Body of pancreas (tissue), 4 donors: ENCODE data around the gene BRSK1. TPM values are rescaled to one million over a fixed set of nuclear protein-coding genes. Genes with fewer than 3 reads are reported as not detected.
A peak's percentile ranks its signal among the peaks of the same experiment; 100 is the strongest.

ENCODE experiments used
- ATAC-seq: fragments of 150-250 bp; one replicate; pipeline ENCODE4 v1.9.1; 2016
- DNase-seq, 4 donors: peaks; one replicate each; pipeline ENCODE4 v3.0.0-alpha.2; 2019
- H3K27ac ChIP-seq, 4 donors: fragments of 200-600 bp; sonication (generic); 1 replicate in 3 of 4; 2 replicates in 1 of 4; pipeline versions ENCODE4 v1.5.1 to v1.6.1; 2016 to 2019; ENCODE audit warnings: mild to moderate bottlenecking in 1 of 4, mixed read lengths in 1 of 4, moderate library complexity in 1 of 4
- H3K27me3 ChIP-seq, 2 donors: fragments of 200-600 bp; sonication (generic); one replicate each; pipeline ENCODE4 v1.6.0; 2016; ENCODE audit warnings: mild to moderate bottlenecking in 1 of 2
- H3K36me3 ChIP-seq, 2 donors: fragments of 200-600 bp; sonication (generic); replicated peaks in 1 of 2; 2 replicates each; pipeline ENCODE4 v1.5.1; 2016; ENCODE audit warnings: low read depth in 2 of 2; ENCODE audit not compliant: insufficient read depth in 1 of 2
- H3K4me1 ChIP-seq: fragments of 200-600 bp; sonication (generic); one replicate; pipeline ENCODE4 v1.6.0; 2016
- H3K4me3 ChIP-seq, 2 donors: fragments of 200-600 bp; sonication (generic); 1 replicate in 1 of 2; 2 replicates in 1 of 2; pipeline ENCODE4 v1.5.1; 2016 to 2019
- H3K9me3 ChIP-seq, 3 donors: fragments of 200-600 bp; sonication (generic); 1 replicate in 2 of 3; 2 replicates in 1 of 3; pipeline ENCODE4 v1.5.1; 2016
- POLR2A ChIP-seq, 3 donors: fragments of 450-650 bp; IDR thresholded peaks; one replicate each; pipeline ENCODE4 v1.6.1; 2016; ENCODE audit warnings: antibody characterized with exemption in 3 of 3, mild to moderate bottlenecking in 2 of 3
- WGBS, 2 donors: methylation state at CpG; one replicate each; pipeline ENCODE4 v1.1.5; 2017; 5-methylcytosine and 5-hydroxymethylcytosine counted together
- intact Hi-C: fragments of 100-400 bp; cut with DNase I; formaldehyde crosslinking; loops from one replicate; pipeline ENCODE4 v1.15.1; 2023
- total RNA-seq, 2 donors: library from RNA; depleted of rRNA; stranded (reverse); fragments of >200 nt; gene quantifications; one replicate each; pipeline ENCODE4 v1.1.0, GENCODE V29; 2016
- TF ChIP-seq, protein P1 (sequence below), 7 experiments: fragments of 450-650 bp in 4 of 7; fragments of 200-600 bp in 3 of 7; sonication (generic) in 3 of 7; IDR thresholded peaks; one replicate each; pipeline ENCODE4 v1.5.1; 2016 to 2019; ENCODE audit warnings: antibody characterized with exemption in 7 of 7

The BRSK1 gene
- total RNA-seq, 2 donors from 2014 or later: 0.66 to 1.0 TPM

DNA sequence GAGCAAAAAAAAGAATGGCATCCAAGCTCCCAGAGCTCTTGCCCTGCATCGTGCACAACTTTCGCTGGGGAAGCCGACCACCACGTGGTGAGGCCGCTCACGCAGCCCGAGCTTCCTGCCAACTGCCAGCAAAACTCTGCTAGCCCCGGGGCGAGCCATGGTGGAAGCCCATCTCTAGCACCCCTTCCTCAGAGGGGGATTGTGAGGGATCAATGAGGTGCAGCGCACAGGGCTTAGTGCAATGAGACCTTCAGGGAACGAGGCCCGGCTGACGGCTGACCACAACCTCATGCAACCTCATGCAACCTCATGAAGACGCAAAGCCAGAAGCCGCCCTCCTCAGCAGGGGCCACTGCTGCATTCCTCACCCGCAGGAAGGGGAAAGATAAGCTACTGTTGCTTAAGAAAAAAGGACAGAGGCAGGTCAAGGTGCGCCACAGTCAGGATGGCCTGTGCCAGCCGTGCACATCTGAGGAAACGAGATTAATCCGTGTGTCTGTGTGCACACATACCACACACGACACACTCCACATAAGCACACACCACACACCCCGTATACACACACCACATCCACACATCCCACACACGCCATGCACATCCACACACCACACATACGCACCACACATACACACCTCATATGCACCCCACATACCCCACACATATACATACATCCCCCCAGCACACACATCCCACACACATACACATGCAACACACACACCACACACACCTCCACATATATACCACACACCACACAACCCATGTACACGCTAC, 13.4 kb upstream of the BRSK1 start:
- DNase-seq (no peak), ATAC-seq (no peak)
- intact Hi-C loops: no loop called here
- Histone ChIP-seq H3K9me3 (no peaks in the 10 kb centered on the region), H3K27me3 (no peaks in the 10 kb centered on the region), H3K27ac (no peak overlapping the region), H3K36me3 (peaks cover 0 to 2% of the 10 kb centered on the region in 2 donors), H3K4me3 (no peak overlapping the region), H3K4me1 (no peaks in the 10 kb centered on the region)
- WGBS, 2 donors: 89 to 92% methylated on average over 16 to 25 of the region's 25 CpGs
- no peak for TF ChIP-seq POLR2A (IDR thresholded peaks at IDR 0.05)
- TF ChIP-seq, protein P1, sequence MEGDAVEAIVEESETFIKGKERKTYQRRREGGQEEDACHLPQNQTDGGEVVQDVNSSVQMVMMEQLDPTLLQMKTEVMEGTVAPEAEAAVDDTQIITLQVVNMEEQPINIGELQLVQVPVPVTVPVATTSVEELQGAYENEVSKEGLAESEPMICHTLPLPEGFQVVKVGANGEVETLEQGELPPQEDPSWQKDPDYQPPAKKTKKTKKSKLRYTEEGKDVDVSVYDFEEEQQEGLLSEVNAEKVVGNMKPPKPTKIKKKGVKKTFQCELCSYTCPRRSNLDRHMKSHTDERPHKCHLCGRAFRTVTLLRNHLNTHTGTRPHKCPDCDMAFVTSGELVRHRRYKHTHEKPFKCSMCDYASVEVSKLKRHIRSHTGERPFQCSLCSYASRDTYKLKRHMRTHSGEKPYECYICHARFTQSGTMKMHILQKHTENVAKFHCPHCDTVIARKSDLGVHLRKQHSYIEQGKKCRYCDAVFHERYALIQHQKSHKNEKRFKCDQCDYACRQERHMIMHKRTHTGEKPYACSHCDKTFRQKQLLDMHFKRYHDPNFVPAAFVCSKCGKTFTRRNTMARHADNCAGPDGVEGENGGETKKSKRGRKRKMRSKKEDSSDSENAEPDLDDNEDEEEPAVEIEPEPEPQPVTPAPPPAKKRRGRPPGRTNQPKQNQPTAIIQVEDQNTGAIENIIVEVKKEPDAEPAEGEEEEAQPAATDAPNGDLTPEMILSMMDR (IDR thresholded peaks at IDR 0.05): no peak

DNA sequence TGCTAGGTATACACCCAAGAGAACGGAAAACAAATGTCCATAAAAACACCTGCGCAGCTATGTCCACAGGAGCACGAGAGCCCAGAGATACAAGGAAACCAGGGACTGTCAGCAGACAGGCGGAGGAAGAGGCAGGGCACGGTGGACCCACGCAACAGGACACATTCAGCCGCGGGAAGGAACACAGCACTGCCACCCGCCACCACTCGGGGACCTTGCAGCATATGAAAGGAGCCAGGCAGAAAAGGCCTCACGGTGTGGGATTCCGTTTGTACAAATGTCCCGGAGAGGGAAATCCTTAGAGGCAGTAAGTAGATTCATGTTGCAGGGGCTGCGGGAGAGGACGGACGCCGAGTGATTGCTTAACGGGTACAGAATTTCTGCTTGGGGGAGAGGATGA, 11.7 kb upstream of the BRSK1 start:
- peaks cover 0 to 3% of the 10 kb centered on the region in 2 donors for H3K36me3 ChIP-seq
- no peaks in the 10 kb centered on the region for H3K9me3 ChIP-seq
- H3K4me3 ChIP-seq: no peak overlapping the region
- no peak for ATAC-seq
- no peaks in the 10 kb centered on the region for H3K4me1 ChIP-seq
- WGBS, 2 donors: 92 to 95% methylated on average over 18 of the region's 18 CpGs
- H3K27ac ChIP-seq: no peak overlapping the region
- H3K27me3 ChIP-seq: no peaks in the 10 kb centered on the region
- intact Hi-C loops: no loop called here
- TF ChIP-seq, protein P1 (IDR thresholded peaks at IDR 0.05): no peak
- no peak for TF ChIP-seq POLR2A (IDR thresholded peaks at IDR 0.05)
- DNase-seq: no peak

DNA sequence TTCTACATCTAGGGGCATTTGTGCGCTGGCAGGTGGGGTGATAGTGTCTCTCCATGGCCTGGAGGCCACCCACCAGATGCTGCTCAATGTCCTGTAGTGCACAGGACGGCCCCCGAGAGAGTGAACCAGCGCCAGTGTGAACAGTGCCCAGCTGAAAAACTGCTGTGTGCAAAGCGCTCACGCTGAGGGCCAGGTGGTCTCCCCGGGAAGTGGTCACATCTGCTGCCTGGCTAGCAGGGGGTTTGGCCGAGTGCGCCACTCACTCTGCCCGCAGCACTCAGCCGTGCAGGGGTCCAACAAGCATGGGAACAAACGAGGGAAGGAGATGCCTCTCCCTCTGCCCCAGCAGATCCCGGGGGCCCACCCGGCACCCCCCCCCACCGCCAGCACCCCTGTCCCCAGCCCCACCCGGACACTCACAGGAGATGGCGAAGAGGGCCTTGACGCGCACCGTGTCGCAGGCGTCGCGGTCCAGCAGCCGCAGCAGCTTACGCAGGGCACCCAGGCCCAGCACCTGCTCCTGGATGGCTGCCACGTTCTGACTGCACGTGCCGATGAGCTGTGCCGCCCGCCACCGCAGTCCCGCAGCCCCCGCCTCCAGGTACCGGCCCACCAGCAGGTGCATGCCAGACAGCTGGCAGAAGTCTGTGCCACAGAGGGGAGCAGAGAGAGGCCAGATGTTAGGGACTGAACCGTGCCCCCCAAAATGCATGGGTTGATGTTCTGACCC, 9.7 kb upstream of the BRSK1 start:
- Histone ChIP-seq H3K27me3 (no peaks in the 10 kb centered on the region), H3K4me1 (peaks cover 7% of the 10 kb centered on the region), H3K36me3 (peaks cover 0 to 8% of the 10 kb centered on the region in 2 donors), H3K9me3 (no peaks in the 10 kb centered on the region), H3K4me3 (no peak overlapping the region), H3K27ac (no peak overlapping the region)
- TF ChIP-seq, protein P1 (IDR thresholded peaks at IDR 0.05): no peak
- TF ChIP-seq POLR2A (IDR thresholded peaks at IDR 0.05): no peak
- 92 to 93% methylated on average over 5 to 34 of the region's 36 CpGs for WGBS, 2 donors
- ATAC-seq (no peak), DNase-seq (no peak)
- intact Hi-C loops: no loop called here

DNA sequence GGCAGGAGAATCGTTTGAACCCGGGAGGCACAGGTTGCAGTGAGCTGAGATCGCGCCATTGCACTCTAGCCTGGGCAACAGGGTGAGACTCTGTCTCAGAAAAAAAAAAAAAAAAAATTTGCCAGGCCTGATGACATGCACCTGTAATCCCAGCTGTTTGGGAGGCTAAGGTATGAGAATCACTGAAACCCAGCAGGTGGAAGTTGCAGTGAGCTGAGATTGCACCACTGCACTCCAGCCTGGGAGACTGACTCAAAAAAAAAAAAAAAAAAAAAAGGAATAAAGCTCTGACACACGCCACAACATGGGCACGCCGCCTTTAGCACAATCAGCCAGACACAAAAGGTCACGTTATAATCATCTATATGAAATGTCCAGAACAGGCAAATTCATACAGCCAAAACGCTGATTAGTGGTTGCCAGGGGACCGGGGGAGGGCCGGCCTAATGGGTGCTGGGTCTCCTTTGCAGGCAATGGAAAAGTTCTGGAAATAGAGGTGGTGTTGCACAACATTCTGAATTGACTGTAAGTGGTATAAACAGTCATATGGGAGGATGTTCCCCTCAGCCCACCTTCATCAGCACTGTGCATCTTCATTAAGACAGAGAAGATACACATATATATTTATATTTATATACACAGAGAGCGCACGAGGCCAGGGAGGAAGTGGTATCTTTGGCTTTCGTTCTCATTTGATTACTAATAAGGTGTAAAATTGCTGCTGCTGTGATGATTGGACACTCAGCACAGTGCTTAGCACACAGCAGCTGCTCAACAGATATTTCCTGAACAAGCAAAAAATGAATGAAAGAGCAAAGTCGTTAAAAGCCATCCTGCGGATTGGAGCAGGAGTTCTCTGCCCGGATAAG, 7.7 kb upstream of the BRSK1 start:
- DNase-seq: peak in 2 of 4 donors; percentile 19 to 28
- WGBS, 2 donors: 77 to 86% methylated on average over 17 of the region's 17 CpGs
- Histone ChIP-seq H3K27me3 (no peaks in the 10 kb centered on the region), H3K4me3 (no peak overlapping the region), H3K4me1 (peaks cover 19% of the 10 kb centered on the region), H3K9me3 (no peaks in the 10 kb centered on the region), H3K36me3 (peaks cover 0 to 8% of the 10 kb centered on the region in 2 donors), H3K27ac (peak overlapping the region in 1 of 4 donors; percentile 8)
- intact Hi-C loops: no loop called here
- no peak for ATAC-seq
- no peak for TF ChIP-seq POLR2A (IDR thresholded peaks at IDR 0.05)
- TF ChIP-seq, protein P1 (IDR thresholded peaks at IDR 0.05): no peak
